GM23338 (cell line): ENCODE results near the gene KDM4B. TPM values are rescaled to one million over a fixed set of nuclear protein-coding genes. Genes with fewer than 3 reads are reported as not detected.

Experiments used
- ATAC-seq: fragments of 200-7000 bp; cut with Tn5 transposase; 3 replicates; pipeline ENCODE4 v1.9.1; 2020
- DNase-seq: peaks from one replicate; pipeline ENCODE4 v3.0.0-alpha.2; 2015; ENCODE audit warnings: low spot score
- H2AFZ ChIP-seq: fragments of 200-600 bp; sonication (generic); 2 replicates; pipeline ENCODE4 v1.8.0; 2016; ENCODE audit warnings: antibody characterized with exemption, mild to moderate bottlenecking, moderate library complexity
- H3F3A ChIP-seq: fragments of 200-600 bp; sonication (generic); replicated peaks from 2 replicates; pipeline ENCODE4 v1.8.0; 2017; ENCODE audit warnings: antibody characterized with exemption, mixed run types, low read depth
- H3K27ac ChIP-seq: fragments of 200-600 bp; sonication (generic); 2 replicates; pipeline ENCODE4 v1.6.1; 2016; ENCODE audit warnings: low read depth
- H3K27me3 ChIP-seq: fragments of 200-600 bp; sonication (generic); 2 replicates; pipeline ENCODE4 v1.8.0; 2016; ENCODE audit warnings: mild to moderate bottlenecking, mixed run types, moderate library complexity; ENCODE audit not compliant: insufficient read depth
- H3K36me3 ChIP-seq: fragments of 200-600 bp; sonication (generic); 2 replicates; pipeline ENCODE4 v1.8.0; 2016; ENCODE audit warnings: mild to moderate bottlenecking; ENCODE audit not compliant: insufficient read depth
- H3K4me1 ChIP-seq: fragments of 200-600 bp; sonication (generic); 2 replicates; pipeline ENCODE4 v1.8.0; 2016; ENCODE audit warnings: mild to moderate bottlenecking, moderate library complexity; ENCODE audit not compliant: insufficient read depth
- H3K4me2 ChIP-seq: fragments of 200-600 bp; sonication (generic); 2 replicates; pipeline ENCODE4 v1.7.1; 2017; ENCODE audit warnings: mixed run types
- H3K4me3 ChIP-seq: fragments of 200-600 bp; sonication (generic); 2 replicates; pipeline ENCODE4 v1.6.1; 2016; ENCODE audit warnings: mixed run types
- H3K79me2 ChIP-seq: fragments of 200-600 bp; sonication (generic); replicated peaks from 2 replicates; pipeline ENCODE4 v1.8.0; 2017; ENCODE audit warnings: mild to moderate bottlenecking; ENCODE audit not compliant: insufficient read depth
- H3K9me2 ChIP-seq: fragments of 200-600 bp; sonication (generic); 2 replicates; pipeline ENCODE4 v1.8.0; 2017; ENCODE audit not compliant: insufficient read depth
- H4K20me1 ChIP-seq: fragments of 200-600 bp; sonication (generic); replicated peaks from 2 replicates; pipeline ENCODE4 v1.8.0; 2017; ENCODE audit warnings: mild to moderate bottlenecking; ENCODE audit not compliant: insufficient read depth
- H3K27ac Mint-ChIP-seq: 2 replicates; pipeline ENCODE4 v1.8.0; 2020; ENCODE audit warnings: inconsistent platforms, mild to moderate bottlenecking, moderate library complexity, mixed read lengths
- H3K27me3 Mint-ChIP-seq: 3 replicates; pipeline ENCODE4 v1.8.0; 2022; ENCODE audit warnings: low read depth, mild to moderate bottlenecking, moderate library complexity, mixed read lengths, inconsistent platforms; ENCODE audit not compliant: insufficient read depth, poor library complexity
- H3K36me3 Mint-ChIP-seq: 3 replicates; pipeline ENCODE4 v1.8.0; 2021; ENCODE audit warnings: low read depth, mild to moderate bottlenecking, inconsistent platforms, moderate library complexity, mixed read lengths
- H3K4me1 Mint-ChIP-seq: 3 replicates; pipeline ENCODE4 v1.8.0; 2020; ENCODE audit warnings: mild to moderate bottlenecking, inconsistent platforms, mixed read lengths
- H3K4me3 Mint-ChIP-seq: 3 replicates; pipeline ENCODE4 v1.8.0; 2021; ENCODE audit warnings: moderate library complexity, mild to moderate bottlenecking, inconsistent platforms, mixed read lengths
- H3K9me3 Mint-ChIP-seq: 3 replicates; pipeline ENCODE4 v1.8.0; 2020; ENCODE audit warnings: moderate library complexity, mild to moderate bottlenecking, inconsistent platforms, mixed read lengths
- CREB1 ChIP-seq: fragments of 250-450 bp; sonication (Bioruptor Pico); IDR thresholded peaks from 2 replicates; pipeline ENCODE4 v1.5.0; 2020; ENCODE audit warnings: low read depth, mild to moderate bottlenecking, moderate library complexity
- EZH2 ChIP-seq: fragments of 200-600 bp; sonication (generic); IDR thresholded peaks from one replicate; pipeline ENCODE4 v1.8.0; 2017; ENCODE audit warnings: antibody characterized with exemption, mild to moderate bottlenecking, low read depth; ENCODE audit not compliant: unreplicated experiment
- EZH2phosphoT487 ChIP-seq: fragments of 200-600 bp; sonication (generic); IDR thresholded peaks from one replicate; pipeline ENCODE4 v1.8.1; 2018; ENCODE audit warnings: antibody characterized with exemption; ENCODE audit not compliant: unreplicated experiment
- JUNB ChIP-seq: IDR thresholded peaks from one replicate; pipeline ENCODE4 v1.6.1; 2016; ENCODE audit warnings: antibody characterized with exemption; ENCODE audit not compliant: unreplicated experiment
- NANOG ChIP-seq: IDR thresholded peaks from 2 replicates; pipeline ENCODE4 v1.6.1; 2016; ENCODE audit warnings: antibody characterized with exemption, borderline replicate concordance
- POLR2AphosphoS5 ChIP-seq: IDR thresholded peaks from 2 replicates; pipeline ENCODE4 v1.6.1; 2016; ENCODE audit warnings: antibody characterized with exemption, low read depth
- STAT1 ChIP-seq: IDR thresholded peaks from one replicate; pipeline ENCODE4 v1.6.1; 2016; ENCODE audit warnings: antibody characterized with exemption; ENCODE audit not compliant: unreplicated experiment
- ZNF114 ChIP-seq: fragments of 250-450 bp; sonication (Bioruptor Pico); IDR thresholded peaks from 2 replicates; pipeline ENCODE4 v1.5.0; 2020; ENCODE audit warnings: mild to moderate bottlenecking, moderate library complexity
- ZNF331 ChIP-seq: fragments of 250-450 bp; sonication (Bioruptor Pico); IDR thresholded peaks from 2 replicates; pipeline ENCODE4 v1.5.0; 2020; ENCODE audit warnings: low read depth, mild to moderate bottlenecking, moderate library complexity
- polyA plus RNA-seq: library from polyadenylated mRNA; unstranded; fragments of >200 nt; fragmentation: Nextera tagmentation; extraction: Ambion mirVana; gene quantifications from 2 replicates; pipeline ENCODE4 v1.2.1, GENCODE V29; 2016
- total RNA-seq: library from RNA; depleted of rRNA; stranded (reverse); fragments of >200 nt; shearing (Covaris generic); gene quantifications from 2 replicates; pipeline ENCODE4 v1.2.3, GENCODE V29; 2014
- TF ChIP-seq, protein P1 (sequence below): IDR thresholded peaks from 2 replicates; pipeline ENCODE4 v1.6.1; 2016; ENCODE audit warnings: antibody characterized with exemption
- TF ChIP-seq, protein P2 (sequence below), 2 experiments: fragments of 200-600 bp in 1 of 2; sonication (generic) in 1 of 2; conservative IDR thresholded peaks; 2 replicates each; pipeline versions ENCODE4 v1.5.1 to v1.6.1; 2016 to 2017; ENCODE audit warnings: antibody characterized with exemption in 2 of 2, low read depth in 2 of 2, mild to moderate bottlenecking in 2 of 2, moderate library complexity in 1 of 2

Gene KDM4B
- total and polyA plus RNA-seq, 2 experiments from 2014 or later, result 9.1 to 27.6 TPM

DNA sequence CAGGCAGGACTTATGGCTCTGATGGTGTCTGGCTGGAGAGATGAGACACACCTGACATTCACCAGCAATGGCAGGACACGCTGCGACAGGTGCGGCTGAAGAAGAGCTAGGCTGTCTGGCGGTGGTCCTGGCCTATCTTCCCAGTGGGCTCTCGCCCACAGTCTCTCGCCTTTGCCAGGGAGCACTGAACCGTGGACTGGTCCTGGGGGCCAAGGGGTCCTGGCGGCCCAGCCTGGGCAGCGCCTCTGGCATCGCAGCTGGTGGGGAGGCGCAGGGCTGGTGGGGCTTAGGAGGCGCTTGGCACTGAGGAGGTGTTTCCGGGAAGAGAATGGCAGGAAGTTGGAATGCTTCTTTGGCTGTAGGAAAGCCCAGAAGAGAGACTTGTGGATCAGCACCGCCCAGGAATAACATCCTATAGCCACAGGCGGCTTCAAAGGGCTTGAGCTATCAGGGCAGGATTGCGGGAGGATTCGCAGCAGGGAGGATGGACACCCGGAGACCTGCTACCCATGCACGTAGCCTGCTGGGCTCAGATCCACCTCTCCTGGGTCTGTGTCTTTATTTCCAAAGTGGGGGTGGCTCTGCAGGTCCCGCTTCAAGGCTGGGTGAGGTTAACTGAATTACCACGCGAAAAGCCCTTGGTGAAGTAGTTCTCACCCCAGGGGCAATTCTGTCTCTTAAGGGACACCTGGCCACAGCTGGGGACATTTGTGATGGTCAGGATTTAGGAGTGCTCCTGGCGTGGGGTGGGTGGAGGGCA, 14.6 kb downstream of the KDM4B start (continued):
- TF ChIP-seq, protein P1, sequence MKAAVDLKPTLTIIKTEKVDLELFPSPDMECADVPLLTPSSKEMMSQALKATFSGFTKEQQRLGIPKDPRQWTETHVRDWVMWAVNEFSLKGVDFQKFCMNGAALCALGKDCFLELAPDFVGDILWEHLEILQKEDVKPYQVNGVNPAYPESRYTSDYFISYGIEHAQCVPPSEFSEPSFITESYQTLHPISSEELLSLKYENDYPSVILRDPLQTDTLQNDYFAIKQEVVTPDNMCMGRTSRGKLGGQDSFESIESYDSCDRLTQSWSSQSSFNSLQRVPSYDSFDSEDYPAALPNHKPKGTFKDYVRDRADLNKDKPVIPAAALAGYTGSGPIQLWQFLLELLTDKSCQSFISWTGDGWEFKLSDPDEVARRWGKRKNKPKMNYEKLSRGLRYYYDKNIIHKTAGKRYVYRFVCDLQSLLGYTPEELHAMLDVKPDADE, result no peak
- TF ChIP-seq JUNB (no peak), CREB1 (CRISPR knock-in tag) (no peak), ZNF114 (CRISPR knock-in tag) (no peak), NANOG (no peak), EZH2phosphoT487 (no peak), POLR2AphosphoS5 (no peak), EZH2 (no peak), ZNF331 (no peak)
- TF ChIP-seq, protein P2, sequence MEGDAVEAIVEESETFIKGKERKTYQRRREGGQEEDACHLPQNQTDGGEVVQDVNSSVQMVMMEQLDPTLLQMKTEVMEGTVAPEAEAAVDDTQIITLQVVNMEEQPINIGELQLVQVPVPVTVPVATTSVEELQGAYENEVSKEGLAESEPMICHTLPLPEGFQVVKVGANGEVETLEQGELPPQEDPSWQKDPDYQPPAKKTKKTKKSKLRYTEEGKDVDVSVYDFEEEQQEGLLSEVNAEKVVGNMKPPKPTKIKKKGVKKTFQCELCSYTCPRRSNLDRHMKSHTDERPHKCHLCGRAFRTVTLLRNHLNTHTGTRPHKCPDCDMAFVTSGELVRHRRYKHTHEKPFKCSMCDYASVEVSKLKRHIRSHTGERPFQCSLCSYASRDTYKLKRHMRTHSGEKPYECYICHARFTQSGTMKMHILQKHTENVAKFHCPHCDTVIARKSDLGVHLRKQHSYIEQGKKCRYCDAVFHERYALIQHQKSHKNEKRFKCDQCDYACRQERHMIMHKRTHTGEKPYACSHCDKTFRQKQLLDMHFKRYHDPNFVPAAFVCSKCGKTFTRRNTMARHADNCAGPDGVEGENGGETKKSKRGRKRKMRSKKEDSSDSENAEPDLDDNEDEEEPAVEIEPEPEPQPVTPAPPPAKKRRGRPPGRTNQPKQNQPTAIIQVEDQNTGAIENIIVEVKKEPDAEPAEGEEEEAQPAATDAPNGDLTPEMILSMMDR (conservative IDR thresholded peaks at IDR 0.05; ENCODE audit: low read depth in 2 of 2), result no peak

DNA sequence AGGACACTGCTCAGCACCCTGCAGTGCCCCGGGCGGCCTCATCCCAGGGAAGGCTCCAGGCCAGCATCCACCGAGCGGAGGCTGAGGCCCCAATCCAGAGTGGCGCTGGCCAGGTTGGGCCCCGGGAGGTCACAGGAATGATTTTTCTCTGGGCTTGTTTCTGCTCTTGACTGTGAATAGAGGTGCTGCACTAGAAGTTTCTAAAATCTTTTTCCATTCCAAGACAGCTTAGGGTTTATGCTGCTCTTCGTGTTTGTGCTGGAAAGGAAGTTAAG, 15.1 kb downstream of the KDM4B start:
- H3K4me3 Mint-ChIP-seq, result no peak overlapping the region
- H3K9me3 Mint-ChIP-seq, result no peaks in the 10 kb centered on the region
- H3K79me2 ChIP-seq, result peaks cover 94% of the 10 kb centered on the region

More for the DNA sequence above, 15.1 kb downstream of the KDM4B start:
- Histone ChIP-seq H3K36me3 (no peaks in the 10 kb centered on the region), H3K27ac (no peak overlapping the region), H3K4me3 (no peak overlapping the region), H3K9me2 (no peaks in the 10 kb centered on the region), H3K4me1 (no peaks in the 10 kb centered on the region), H3F3A (no peaks in the 10 kb centered on the region), H4K20me1 (peaks cover 23% of the 10 kb centered on the region), H3K27me3 (no peaks in the 10 kb centered on the region), H3K4me2 (no peak overlapping the region), H2AFZ (no peak overlapping the region)
- ATAC-seq, result peak; percentile 7; the same call in 2 of the 3 replicates
- no peaks in the 10 kb centered on the region for H3K36me3 Mint-ChIP-seq
- no peak overlapping the region; the same call in 1 of the 2 replicates for H3K27ac Mint-ChIP-seq
- TF ChIP-seq STAT1, result no peak
- no peak for TF ChIP-seq EZH2
- TF ChIP-seq CREB1 (CRISPR knock-in tag), result no peak
- no peak for TF ChIP-seq ZNF114 (CRISPR knock-in tag)
- no peak for TF ChIP-seq JUNB
- TF ChIP-seq EZH2phosphoT487, result no peak
- no peak for TF ChIP-seq NANOG
- no peak for DNase-seq
- peaks cover 42% of the 10 kb centered on the region for H3K4me1 Mint-ChIP-seq
- H3K27me3 Mint-ChIP-seq, result peaks cover 7% of the 10 kb centered on the region
